ENCODE data around the gene PLXDC1. TPM values are rescaled to one million over a fixed set of nuclear protein-coding genes. Genes with fewer than 3 reads are reported as not detected.
A peak's percentile ranks its signal among the peaks of the same experiment; 100 is the strongest.
"Not testable (repeated sequence)": the region's sequence is repeated elsewhere in the genome, so short reads cannot be mapped to it uniquely, and the experiment has no call there.

The PLXDC1 gene
- total RNA-seq, 1 donor, result 2.9 TPM

DNA sequence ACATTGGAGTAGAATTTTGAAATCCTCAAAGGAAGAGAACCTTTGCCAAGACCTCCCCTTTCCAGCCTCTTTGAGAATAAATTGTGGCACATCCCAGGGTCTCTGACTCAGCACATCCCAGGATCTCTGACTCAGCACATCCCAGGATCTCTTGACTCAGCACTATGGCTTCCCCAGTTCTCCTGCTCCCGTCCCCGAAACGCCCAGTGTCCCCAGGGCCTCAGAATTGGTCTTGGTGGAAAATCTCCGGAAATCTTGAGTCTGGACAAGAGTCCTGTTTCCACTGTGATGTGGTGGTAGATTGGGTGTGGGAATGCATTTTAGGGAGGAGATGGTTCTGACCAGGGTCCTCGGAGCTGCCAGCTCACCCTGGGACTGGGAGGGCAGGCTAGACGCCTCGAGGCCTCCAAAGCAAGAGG lies 19.2 kb downstream of the PLXDC1 start:
- peak overlapping the region; percentile 53 for H3K27ac ChIP-seq (ENCODE audit: low read depth, low read length)

DNA sequence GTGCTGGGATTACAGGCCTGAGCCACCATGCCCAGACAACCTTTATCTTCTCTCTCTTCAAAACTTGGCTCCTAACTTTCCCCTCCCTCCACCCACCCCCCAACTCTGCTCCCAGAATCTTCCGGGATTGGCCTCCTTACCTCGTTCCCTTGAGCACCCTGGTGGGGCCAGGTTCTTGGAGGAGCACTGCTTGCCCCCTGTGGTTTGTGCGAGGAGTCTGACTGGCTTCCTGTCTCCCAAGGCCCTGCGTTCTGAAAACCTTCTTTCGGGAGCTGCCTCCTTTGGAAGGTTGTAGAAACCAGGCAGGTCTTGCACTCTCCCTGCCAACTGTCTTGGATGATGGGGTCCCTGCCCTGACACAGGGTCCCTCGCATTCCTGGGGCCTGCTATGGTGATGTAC lies 19.8 kb downstream of the PLXDC1 start:
- H3K9me3 ChIP-seq (ENCODE audit: low read depth, low read length), result no peaks in the 10 kb centered on the region
- TF ChIP-seq, protein P1, sequence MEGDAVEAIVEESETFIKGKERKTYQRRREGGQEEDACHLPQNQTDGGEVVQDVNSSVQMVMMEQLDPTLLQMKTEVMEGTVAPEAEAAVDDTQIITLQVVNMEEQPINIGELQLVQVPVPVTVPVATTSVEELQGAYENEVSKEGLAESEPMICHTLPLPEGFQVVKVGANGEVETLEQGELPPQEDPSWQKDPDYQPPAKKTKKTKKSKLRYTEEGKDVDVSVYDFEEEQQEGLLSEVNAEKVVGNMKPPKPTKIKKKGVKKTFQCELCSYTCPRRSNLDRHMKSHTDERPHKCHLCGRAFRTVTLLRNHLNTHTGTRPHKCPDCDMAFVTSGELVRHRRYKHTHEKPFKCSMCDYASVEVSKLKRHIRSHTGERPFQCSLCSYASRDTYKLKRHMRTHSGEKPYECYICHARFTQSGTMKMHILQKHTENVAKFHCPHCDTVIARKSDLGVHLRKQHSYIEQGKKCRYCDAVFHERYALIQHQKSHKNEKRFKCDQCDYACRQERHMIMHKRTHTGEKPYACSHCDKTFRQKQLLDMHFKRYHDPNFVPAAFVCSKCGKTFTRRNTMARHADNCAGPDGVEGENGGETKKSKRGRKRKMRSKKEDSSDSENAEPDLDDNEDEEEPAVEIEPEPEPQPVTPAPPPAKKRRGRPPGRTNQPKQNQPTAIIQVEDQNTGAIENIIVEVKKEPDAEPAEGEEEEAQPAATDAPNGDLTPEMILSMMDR (IDR thresholded peaks at IDR 0.05; ENCODE audit: extremely low read depth, low read depth, low read length), result no peak
- peak overlapping the region; percentile 53 for H3K27ac ChIP-seq (ENCODE audit: low read depth, low read length)
- peaks cover 18% of the 10 kb centered on the region for H3K4me1 ChIP-seq (ENCODE audit: insufficient read depth, low read length)
- peak overlapping the region; percentile 69 for H3K4me2 ChIP-seq (ENCODE audit: insufficient read depth, low read length)
- DNase-seq (ENCODE audit: insufficient read length, low spot score, missing footprints), result no peak
- no peaks in the 10 kb centered on the region for H4K20me1 ChIP-seq (ENCODE audit: insufficient read depth, low read length)
- H3K4me3 ChIP-seq (ENCODE audit: insufficient read depth, low read length), result no peak overlapping the region
- no peaks in the 10 kb centered on the region for H3K36me3 ChIP-seq (ENCODE audit: insufficient read depth, low read length)
- H3K79me2 ChIP-seq (ENCODE audit: insufficient read depth, low read length), result no peaks in the 10 kb centered on the region
- no peaks in the 10 kb centered on the region for H3K27me3 ChIP-seq (ENCODE audit: insufficient read depth, low read length)
- peak overlapping the region; percentile 70 for H2AFZ ChIP-seq (ENCODE audit: low read length)

More for the DNA sequence above, 19.2 kb downstream of the PLXDC1 start:
- Histone ChIP-seq H2AFZ (ENCODE audit: low read length) (peak overlapping the region; percentile 67), H3K27me3 (ENCODE audit: insufficient read depth, low read length) (no peaks in the 10 kb centered on the region), H3K36me3 (ENCODE audit: insufficient read depth, low read length) (no peaks in the 10 kb centered on the region), H3K9me3 (ENCODE audit: low read depth, low read length) (no peaks in the 10 kb centered on the region), H3K4me1 (ENCODE audit: insufficient read depth, low read length) (peaks cover 18% of the 10 kb centered on the region), H4K20me1 (ENCODE audit: insufficient read depth, low read length) (no peaks in the 10 kb centered on the region), H3K79me2 (ENCODE audit: insufficient read depth, low read length) (no peaks in the 10 kb centered on the region), H3K4me3 (ENCODE audit: insufficient read depth, low read length) (peak overlapping the region; percentile 43), H3K4me2 (ENCODE audit: insufficient read depth, low read length) (peak overlapping the region; percentile 69)
- TF ChIP-seq, protein P1 (IDR thresholded peaks at IDR 0.05; ENCODE audit: extremely low read depth, low read depth, low read length), result no peak
- peak; percentile 96 for DNase-seq (ENCODE audit: insufficient read length, low spot score, missing footprints)

DNA sequence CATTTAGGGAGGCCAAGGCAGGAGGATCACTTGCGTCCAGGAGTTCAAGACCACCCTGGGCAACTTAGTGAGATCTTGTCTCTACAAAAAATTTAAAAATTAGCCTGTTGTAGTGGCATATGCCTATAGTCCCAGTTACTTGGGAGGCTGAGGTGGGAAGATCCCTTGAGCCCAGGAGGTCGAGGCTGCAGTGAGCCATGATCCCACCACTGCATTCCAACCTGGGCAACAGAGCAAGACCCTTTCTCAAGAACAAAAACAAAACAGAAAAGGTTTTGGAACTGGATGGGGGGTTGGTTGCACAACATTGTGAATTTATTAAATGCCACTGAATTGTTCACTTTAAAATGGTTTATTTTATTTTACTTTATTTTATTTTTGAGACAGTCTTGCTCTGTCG lies 21.2 kb downstream of the PLXDC1 start:
- H3K4me1 ChIP-seq (ENCODE audit: insufficient read depth, low read length), result peaks cover 17% of the 10 kb centered on the region
- DNase-seq (ENCODE audit: insufficient read length, low spot score, missing footprints), result no peak
- H3K9me3 ChIP-seq (ENCODE audit: low read depth, low read length), result no peaks in the 10 kb centered on the region
- TF ChIP-seq, protein P1 (IDR thresholded peaks at IDR 0.05; ENCODE audit: extremely low read depth, low read depth, low read length), result no peak
- H3K4me3 ChIP-seq (ENCODE audit: insufficient read depth, low read length), result no peak overlapping the region
- H3K27ac ChIP-seq (ENCODE audit: low read depth, low read length), result no peak overlapping the region
- H3K36me3 ChIP-seq (ENCODE audit: insufficient read depth, low read length), result no peaks in the 10 kb centered on the region
- H3K27me3 ChIP-seq (ENCODE audit: insufficient read depth, low read length), result no peaks in the 10 kb centered on the region
- no peaks in the 10 kb centered on the region for H3K79me2 ChIP-seq (ENCODE audit: insufficient read depth, low read length)
- no peak overlapping the region for H2AFZ ChIP-seq (ENCODE audit: low read length)
- H4K20me1 ChIP-seq (ENCODE audit: insufficient read depth, low read length), result no peaks in the 10 kb centered on the region
- H3K4me2 ChIP-seq (ENCODE audit: insufficient read depth, low read length), result no peak overlapping the region

DNA sequence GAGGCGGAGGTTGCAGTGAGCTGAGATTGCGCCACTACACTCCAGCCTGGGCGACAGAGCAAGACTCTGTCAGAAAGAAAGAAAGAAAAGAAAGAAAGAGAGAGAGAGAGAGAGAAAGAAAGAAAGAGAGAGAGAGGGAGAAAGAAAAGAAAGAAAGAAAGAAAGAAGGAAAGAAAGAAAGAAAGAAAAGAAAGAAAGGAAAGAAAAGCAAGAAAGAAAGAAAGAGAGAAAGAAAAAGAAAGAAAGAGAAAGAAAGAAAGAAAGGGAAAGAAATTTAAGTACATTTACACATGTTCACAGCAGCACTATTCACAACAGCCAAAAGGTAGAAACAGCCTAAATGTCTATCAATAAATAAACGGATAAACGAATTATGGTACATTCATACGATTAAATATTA lies 21.9 kb downstream of the PLXDC1 start:
- not testable (repeated sequence) for H3K36me3 ChIP-seq (ENCODE audit: insufficient read depth, low read length); H3K27me3 ChIP-seq (ENCODE audit: insufficient read depth, low read length); H2AFZ ChIP-seq (ENCODE audit: low read length); H4K20me1 ChIP-seq (ENCODE audit: insufficient read depth, low read length); H3K27ac ChIP-seq (ENCODE audit: low read depth, low read length); DNase-seq (ENCODE audit: insufficient read length, low spot score, missing footprints); H3K79me2 ChIP-seq (ENCODE audit: insufficient read depth, low read length); H3K4me3 ChIP-seq (ENCODE audit: insufficient read depth, low read length); H3K4me2 ChIP-seq (ENCODE audit: insufficient read depth, low read length); H3K9me3 ChIP-seq (ENCODE audit: low read depth, low read length)
- H3K4me1 ChIP-seq (ENCODE audit: insufficient read depth, low read length), result peaks cover 14% of the 10 kb centered on the region

All from osteoblast (primary cell).